ENCODE data around the gene PXDC1.
"Not testable (repeated sequence)": the region's sequence is repeated elsewhere in the genome, so short reads cannot be mapped to it uniquely, and the experiment has no call there.

Gene PXDC1

DNA sequence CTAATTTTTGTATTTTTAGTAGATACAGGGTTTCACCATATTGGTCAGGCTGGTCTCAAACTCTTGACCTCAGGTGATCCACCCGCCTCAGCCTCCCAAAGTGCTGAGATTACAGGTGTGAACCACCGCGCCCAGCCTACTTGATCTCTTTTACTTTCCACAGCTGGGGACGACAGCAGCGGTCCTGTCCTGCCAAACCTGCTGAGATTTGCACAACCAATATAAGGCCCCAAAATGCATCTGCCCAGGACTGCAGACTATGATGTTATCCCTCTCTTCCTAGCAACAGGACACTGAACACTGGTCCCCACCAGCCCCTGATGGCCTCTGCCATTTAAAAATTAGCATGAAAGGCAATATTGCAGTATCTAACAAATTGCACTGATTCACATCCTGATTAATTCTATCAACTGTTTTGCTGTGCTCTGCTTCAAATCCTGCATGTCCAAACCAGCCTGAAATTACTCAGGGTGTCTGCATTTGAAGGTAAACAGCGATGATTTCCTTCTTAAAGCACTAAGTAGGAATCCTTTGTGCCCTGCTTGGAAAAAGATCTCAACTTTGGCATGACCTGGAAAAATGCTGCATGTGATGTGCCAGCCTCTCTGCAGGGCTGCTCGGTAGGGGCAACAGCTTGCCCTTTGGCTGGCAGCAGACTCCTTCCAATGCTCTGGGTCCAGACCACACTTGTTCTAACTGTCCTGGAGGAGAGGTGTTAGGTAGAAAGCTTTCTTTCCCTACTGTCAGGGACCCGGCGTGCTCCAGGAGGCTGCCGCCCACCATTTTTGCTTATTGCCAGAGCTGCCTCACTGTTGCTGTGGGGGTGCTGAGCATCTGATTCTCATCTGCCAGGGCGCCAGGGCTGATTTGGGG lies 27.4 kb upstream of the PXDC1 start:
- Histone ChIP-seq H3K4me3 (ENCODE audit: low read depth, low read length) (no peak overlapping the region), H3K4me1 (ENCODE audit: control insufficient read depth, insufficient read depth, low read length) (no peaks in the 10 kb centered on the region), H3K27me3 (ENCODE audit: control insufficient read depth, insufficient read depth, low read length) (no peaks in the 10 kb centered on the region), H3K36me3 (ENCODE audit: control insufficient read depth, insufficient read depth, low read length) (no peaks in the 10 kb centered on the region), H3K9me3 (ENCODE audit: control insufficient read depth, insufficient read depth, low read length) (no peaks in the 10 kb centered on the region), H3K9ac (ENCODE audit: low read depth, low read length) (no peak overlapping the region)

DNA sequence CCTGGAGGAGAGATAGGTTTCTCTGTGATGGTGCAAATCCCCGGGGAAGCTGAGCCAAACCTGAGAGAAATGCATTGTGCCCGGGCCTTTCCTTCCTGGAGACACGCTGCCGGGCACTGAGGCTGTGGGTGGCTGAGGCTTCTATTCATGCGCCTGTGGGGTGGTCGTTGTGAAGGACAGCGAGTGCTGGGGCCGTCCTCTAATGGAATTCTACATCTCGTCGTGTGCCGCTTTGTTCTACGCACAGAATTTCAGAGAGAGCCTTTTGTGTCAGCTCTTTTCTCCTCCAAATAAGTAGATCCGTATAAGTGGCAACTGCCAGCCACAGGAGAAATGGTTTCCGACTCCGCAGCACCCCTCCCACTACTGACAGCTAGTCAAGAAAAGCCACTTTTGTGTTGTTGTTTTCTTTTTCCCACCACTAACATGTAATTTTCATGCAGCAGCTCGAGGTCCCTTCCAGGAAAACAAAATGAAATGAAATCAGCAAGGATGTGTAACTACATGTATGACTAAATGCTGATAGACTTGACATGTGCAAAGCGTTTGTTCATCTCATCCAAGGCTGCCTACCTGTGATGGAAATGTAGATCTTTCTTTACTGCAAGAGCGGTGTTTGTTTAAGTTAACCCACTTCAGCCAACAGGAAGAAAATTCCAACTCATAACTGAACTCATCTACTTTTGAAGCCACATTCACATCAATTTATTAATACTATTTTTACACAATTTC lies 26.4 kb upstream of the PXDC1 start:
- H3K27me3 ChIP-seq (ENCODE audit: control insufficient read depth, insufficient read depth, low read length) = no peaks in the 10 kb centered on the region

DNA sequence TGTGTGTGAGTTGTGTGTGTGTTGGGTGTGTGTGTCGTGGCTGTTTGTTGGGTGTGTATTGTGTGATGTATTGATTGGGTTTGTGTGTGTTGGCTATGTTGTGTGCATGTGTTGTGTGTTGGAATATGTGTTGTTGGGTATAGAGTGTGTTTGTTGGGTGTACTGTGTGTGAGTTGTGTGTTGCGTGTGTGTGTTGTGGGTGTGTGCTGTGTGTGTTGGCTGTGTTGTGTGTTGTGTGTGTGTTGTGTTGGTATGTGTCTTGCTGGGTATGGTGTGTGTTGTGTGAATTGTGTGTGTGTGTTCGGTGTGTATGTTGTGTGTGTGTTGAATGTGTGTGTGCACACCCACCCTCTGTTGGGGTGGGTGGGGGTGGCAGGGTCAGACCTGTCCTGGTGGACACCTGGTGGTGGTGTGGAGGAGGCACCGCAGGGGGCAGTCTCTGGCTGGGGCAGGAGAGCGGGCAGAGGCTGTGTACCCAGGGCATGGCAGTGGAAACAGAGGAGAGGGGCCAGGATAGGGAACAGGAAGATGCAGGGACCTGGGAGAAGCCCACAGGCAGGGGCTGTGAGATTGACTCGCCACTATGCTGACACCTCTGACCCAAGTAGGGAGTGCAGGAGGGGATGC lies 25.5 kb upstream of the PXDC1 start:
- H3K27me3 ChIP-seq (ENCODE audit: control insufficient read depth, insufficient read depth, low read length) = peaks cover 3% of the 10 kb centered on the region
- H3K4me3 ChIP-seq (ENCODE audit: low read depth, low read length) = no peak overlapping the region
- no peaks in the 10 kb centered on the region for H3K4me1 ChIP-seq (ENCODE audit: control insufficient read depth, insufficient read depth, low read length)

More for the DNA sequence above, 26.4 kb upstream of the PXDC1 start:
- H3K4me1 ChIP-seq (ENCODE audit: control insufficient read depth, insufficient read depth, low read length) = no peaks in the 10 kb centered on the region
- no peaks in the 10 kb centered on the region for H3K9me3 ChIP-seq (ENCODE audit: control insufficient read depth, insufficient read depth, low read length)
- no peaks in the 10 kb centered on the region for H3K36me3 ChIP-seq (ENCODE audit: control insufficient read depth, insufficient read depth, low read length)
- H3K4me3 ChIP-seq (ENCODE audit: low read depth, low read length) = no peak overlapping the region
- no peak overlapping the region for H3K9ac ChIP-seq (ENCODE audit: low read depth, low read length)

DNA sequence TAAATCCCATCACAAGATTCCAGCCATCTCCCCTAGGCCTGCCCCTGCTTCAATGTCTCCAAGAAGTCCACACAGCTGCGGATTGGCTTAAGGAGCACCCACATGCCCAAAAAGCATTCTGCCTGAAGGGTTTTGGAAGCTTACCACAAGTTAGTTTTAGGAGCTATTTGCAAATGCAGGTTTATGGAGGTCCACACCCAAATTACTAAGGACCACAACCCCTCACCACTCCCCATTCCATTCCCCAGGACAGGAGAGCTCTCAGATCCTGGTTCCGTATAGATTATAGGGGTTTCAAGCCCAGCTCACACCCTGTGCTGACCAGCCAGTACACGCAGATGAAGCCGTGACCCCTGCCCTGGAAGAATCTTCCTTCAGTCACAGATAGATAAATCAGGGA lies 24.3 kb upstream of the PXDC1 start:
- no peaks in the 10 kb centered on the region for H3K9me3 ChIP-seq (ENCODE audit: control insufficient read depth, insufficient read depth, low read length)
- no peak overlapping the region for H3K9ac ChIP-seq (ENCODE audit: low read depth, low read length)
- no peak overlapping the region for H3K4me3 ChIP-seq (ENCODE audit: low read depth, low read length)
- H3K4me1 ChIP-seq (ENCODE audit: control insufficient read depth, insufficient read depth, low read length) = no peaks in the 10 kb centered on the region
- H3K27me3 ChIP-seq (ENCODE audit: control insufficient read depth, insufficient read depth, low read length) = peaks cover 5% of the 10 kb centered on the region
- no peaks in the 10 kb centered on the region for H3K36me3 ChIP-seq (ENCODE audit: control insufficient read depth, insufficient read depth, low read length)

More for the DNA sequence above, 25.5 kb upstream of the PXDC1 start:
- Histone ChIP-seq H3K36me3 (ENCODE audit: control insufficient read depth, insufficient read depth, low read length) (no peaks in the 10 kb centered on the region), H3K9ac (ENCODE audit: low read depth, low read length) (no peak overlapping the region), H3K9me3 (ENCODE audit: control insufficient read depth, insufficient read depth, low read length) (no peaks in the 10 kb centered on the region)

DNA sequence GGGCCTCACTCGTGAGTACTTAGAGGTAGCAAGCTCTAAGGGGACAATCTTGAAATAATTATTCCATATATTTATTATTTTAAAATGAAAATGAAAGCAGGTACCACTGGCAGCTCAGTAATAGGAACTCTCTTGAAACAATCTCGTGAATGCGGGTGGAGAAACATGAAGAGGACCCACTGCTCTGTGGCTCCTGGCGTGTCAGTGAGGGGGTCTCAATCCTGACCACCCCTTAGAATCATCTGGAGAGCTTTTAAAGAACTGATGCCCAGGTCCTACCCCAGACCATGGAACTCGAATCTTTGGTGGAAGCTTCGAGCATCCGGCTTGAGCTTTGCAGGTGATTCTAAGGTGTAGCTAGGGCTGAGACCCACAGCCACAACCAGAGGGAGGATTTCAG lies 23.9 kb upstream of the PXDC1 start:
- H3K27me3 ChIP-seq (ENCODE audit: control insufficient read depth, insufficient read depth, low read length) = peaks cover 6% of the 10 kb centered on the region
- no peak overlapping the region for H3K4me3 ChIP-seq (ENCODE audit: low read depth, low read length)
- H3K9me3 ChIP-seq (ENCODE audit: control insufficient read depth, insufficient read depth, low read length) = no peaks in the 10 kb centered on the region
- H3K36me3 ChIP-seq (ENCODE audit: control insufficient read depth, insufficient read depth, low read length) = no peaks in the 10 kb centered on the region
- no peak overlapping the region for H3K9ac ChIP-seq (ENCODE audit: low read depth, low read length)
- H3K4me1 ChIP-seq (ENCODE audit: control insufficient read depth, insufficient read depth, low read length) = no peaks in the 10 kb centered on the region

DNA sequence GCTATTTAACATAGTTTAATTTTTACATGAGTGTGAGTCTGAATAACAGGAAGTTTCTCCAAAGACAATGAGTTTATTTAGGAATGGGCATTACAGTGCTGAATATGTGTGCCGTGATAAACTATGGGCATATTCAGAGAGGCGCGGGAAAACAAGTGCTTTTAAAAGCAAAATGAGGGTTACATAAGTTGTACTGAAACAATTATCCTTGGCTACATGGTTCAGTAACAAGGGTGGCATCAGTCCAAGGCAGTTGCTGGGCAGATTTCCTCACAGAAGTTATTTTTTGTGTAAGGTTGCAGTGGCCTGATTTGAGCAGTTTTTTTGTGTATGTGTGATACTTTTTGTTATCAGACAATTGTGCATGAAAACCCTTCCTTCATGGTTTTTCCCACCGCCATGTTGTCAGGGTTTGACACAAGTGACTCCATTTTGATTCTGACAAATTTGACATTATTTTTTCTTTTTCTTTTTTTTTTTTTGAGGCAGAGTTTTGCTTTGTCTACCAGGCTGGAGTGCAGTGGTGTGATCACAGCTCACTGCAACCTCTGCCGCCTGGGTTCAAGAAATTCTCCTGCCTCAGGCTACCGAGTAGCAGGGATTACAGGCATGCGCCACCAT lies 22.3 kb upstream of the PXDC1 start:
- H3K36me3 ChIP-seq (ENCODE audit: control insufficient read depth, insufficient read depth, low read length) = no peaks in the 10 kb centered on the region
- no peaks in the 10 kb centered on the region for H3K9me3 ChIP-seq (ENCODE audit: control insufficient read depth, insufficient read depth, low read length)
- H3K27me3 ChIP-seq (ENCODE audit: control insufficient read depth, insufficient read depth, low read length) = peaks cover 6% of the 10 kb centered on the region
- peaks cover 2% of the 10 kb centered on the region for H3K4me1 ChIP-seq (ENCODE audit: control insufficient read depth, insufficient read depth, low read length)
- no peak overlapping the region for H3K4me3 ChIP-seq (ENCODE audit: low read depth, low read length)
- H3K9ac ChIP-seq (ENCODE audit: low read depth, low read length) = no peak overlapping the region

DNA sequence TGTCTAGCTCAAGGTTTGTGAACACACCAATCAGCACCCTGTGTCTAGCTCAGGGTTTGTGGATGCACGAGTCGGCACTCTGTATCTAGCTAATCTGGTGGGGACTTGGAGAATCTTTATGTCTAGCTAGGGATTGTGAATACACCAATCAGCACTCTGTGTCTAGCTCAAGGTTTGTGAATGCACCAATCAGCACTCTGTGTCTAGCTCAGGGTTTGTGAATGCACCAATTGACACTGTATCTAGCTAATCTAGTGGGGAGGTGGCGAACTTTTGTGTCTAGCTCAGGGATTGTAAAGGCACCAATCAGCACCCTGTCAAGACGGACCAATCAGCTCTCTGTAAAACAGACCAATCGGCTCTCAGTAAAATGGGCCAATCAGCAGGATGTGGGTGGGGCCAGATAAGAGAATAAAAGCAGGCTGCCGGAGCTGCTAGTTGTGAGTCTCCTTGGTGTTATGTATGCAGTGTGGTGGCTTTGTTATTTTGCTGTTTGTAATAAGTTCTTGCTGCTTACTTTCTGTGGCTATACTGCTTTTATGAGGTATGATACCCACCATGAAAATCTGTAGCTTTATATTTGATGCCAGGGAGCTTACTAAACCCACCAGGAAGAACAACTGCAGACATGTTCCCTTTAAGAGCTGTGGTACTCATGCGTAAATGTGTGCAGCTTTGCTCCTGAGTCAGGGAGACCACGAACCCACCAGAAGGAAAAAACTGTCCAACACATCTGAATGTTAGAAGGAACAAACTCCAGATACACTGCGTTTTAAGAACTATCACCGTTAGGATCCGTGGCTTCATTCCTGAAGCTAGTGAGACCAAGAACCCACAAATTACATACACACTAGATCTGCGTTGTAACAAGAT lies 20.9 kb upstream of the PXDC1 start:
- not testable (repeated sequence) for H3K36me3 ChIP-seq (ENCODE audit: control insufficient read depth, insufficient read depth, low read length); H3K27me3 ChIP-seq (ENCODE audit: control insufficient read depth, insufficient read depth, low read length); H3K4me3 ChIP-seq (ENCODE audit: low read depth, low read length); H3K9ac ChIP-seq (ENCODE audit: low read depth, low read length); H3K4me1 ChIP-seq (ENCODE audit: control insufficient read depth, insufficient read depth, low read length); H3K9me3 ChIP-seq (ENCODE audit: control insufficient read depth, insufficient read depth, low read length)

DNA sequence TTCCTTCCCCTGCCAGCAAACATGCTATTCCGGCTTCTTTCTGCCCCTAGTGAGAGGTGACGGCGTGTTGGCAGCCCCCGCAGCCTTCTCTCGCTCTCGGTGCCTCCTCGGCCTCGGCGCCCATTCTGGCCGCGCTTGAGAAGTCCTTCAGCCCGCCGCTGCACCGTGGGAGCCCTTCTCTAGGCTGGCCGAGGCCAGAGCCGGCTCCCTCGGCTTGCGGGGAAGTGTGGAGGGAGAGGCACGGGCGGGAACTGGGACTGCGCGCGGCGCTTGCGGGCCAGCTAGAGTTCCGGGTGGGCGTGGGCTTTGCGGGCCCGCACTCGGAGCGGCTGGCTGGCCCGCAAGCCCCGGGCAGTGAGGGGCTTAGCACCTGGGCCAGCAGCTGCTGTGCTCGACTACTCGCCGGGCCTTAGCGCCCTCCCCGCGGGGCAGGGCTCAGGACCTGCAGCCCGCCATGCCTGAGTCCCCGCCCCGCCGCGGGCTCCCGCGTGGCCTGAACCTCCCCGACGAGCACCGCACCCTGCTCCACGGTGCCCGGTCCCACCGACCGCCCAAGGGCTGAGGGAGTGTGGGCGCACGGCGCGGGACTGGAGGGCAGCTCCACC lies 20.0 kb upstream of the PXDC1 start:
- H3K4me1 ChIP-seq (ENCODE audit: control insufficient read depth, insufficient read depth, low read length) = peaks cover 2% of the 10 kb centered on the region
- H3K9ac ChIP-seq (ENCODE audit: low read depth, low read length) = no peak overlapping the region
- no peaks in the 10 kb centered on the region for H3K36me3 ChIP-seq (ENCODE audit: control insufficient read depth, insufficient read depth, low read length)
- H3K4me3 ChIP-seq (ENCODE audit: low read depth, low read length) = no peak overlapping the region
- H3K27me3 ChIP-seq (ENCODE audit: control insufficient read depth, insufficient read depth, low read length) = peaks cover 6% of the 10 kb centered on the region
- no peaks in the 10 kb centered on the region for H3K9me3 ChIP-seq (ENCODE audit: control insufficient read depth, insufficient read depth, low read length)

DNA sequence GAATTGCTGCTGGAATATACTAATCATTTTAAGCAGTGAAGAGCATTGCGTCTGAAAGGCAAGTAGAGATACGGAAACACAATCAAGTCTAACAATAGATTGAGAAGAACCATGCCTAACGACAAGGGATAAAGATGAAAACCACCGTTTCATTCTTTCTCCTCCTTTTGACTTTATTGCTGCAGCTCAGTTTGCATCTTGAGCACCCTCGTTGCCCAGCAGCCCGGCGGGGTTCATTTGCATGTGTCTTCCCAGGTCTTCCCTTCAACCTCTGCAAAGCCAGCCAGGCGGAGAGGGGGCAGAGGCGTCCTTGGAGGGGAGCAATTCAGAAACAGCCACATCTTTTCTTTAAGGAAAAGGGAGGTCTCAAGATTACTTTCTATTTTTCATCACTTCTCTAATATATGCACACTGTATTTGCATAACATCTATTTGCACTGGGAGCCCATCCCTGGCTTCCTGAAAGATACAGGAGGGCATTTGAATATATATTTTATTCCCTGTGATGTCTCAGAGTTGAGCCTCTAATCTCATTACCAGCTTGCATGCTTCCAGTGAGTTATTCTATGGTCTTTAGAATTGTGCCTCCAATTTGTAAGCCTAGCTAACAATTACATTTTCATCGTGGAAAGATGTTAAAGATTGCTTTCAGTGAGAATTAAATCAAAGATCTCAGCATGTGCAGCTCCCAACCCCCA lies 18.7 kb upstream of the PXDC1 start:
- Histone ChIP-seq H3K9ac (ENCODE audit: low read depth, low read length) (no peak overlapping the region), H3K27me3 (ENCODE audit: control insufficient read depth, insufficient read depth, low read length) (peaks cover 6% of the 10 kb centered on the region), H3K4me1 (ENCODE audit: control insufficient read depth, insufficient read depth, low read length) (peaks cover 4% of the 10 kb centered on the region)

DNA sequence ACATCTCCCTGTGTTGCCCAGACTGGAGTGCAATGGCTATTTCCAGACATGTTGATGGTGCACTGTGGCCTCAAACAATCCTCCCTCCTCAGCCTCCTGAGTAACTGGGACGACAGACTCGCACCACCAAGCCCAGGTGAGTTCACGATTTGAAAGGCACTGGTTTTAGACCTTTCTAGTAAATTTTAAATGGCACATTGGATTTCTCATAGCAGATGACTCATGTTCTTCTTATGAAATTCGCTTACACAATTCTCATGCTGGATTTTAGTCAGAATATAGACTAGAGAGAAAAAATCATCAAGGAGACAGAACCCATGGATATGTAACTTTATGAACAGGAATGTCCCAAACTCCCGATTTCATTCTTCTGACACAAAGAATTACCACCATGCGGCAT lies 18.1 kb upstream of the PXDC1 start:
- peaks cover 6% of the 10 kb centered on the region for H3K27me3 ChIP-seq (ENCODE audit: control insufficient read depth, insufficient read depth, low read length)
- no peak overlapping the region for H3K4me3 ChIP-seq (ENCODE audit: low read depth, low read length)
- no peak overlapping the region for H3K9ac ChIP-seq (ENCODE audit: low read depth, low read length)
- peaks cover 8% of the 10 kb centered on the region for H3K4me1 ChIP-seq (ENCODE audit: control insufficient read depth, insufficient read depth, low read length)
- H3K36me3 ChIP-seq (ENCODE audit: control insufficient read depth, insufficient read depth, low read length) = no peaks in the 10 kb centered on the region
- no peaks in the 10 kb centered on the region for H3K9me3 ChIP-seq (ENCODE audit: control insufficient read depth, insufficient read depth, low read length)

More for the DNA sequence above, 18.7 kb upstream of the PXDC1 start:
- Histone ChIP-seq H3K36me3 (ENCODE audit: control insufficient read depth, insufficient read depth, low read length) (no peaks in the 10 kb centered on the region), H3K4me3 (ENCODE audit: low read depth, low read length) (no peak overlapping the region), H3K9me3 (ENCODE audit: control insufficient read depth, insufficient read depth, low read length) (no peaks in the 10 kb centered on the region)
